ENCODE data around the gene YBEY. TPM values are rescaled to one million over a fixed set of nuclear protein-coding genes. Genes with fewer than 3 reads are reported as not detected.

Gene YBEY
- total and polyA plus RNA-seq, 2 of the 8 experiments (the other 6 are each of a cell fraction or from before 2014, with no cell fraction given): 26.9 to 31.9 TPM

- H2BK20ac ChIP-seq (ENCODE audit: low read length): no peak overlapping the region
- 93% methylated on average over 6 of the region's 6 CpGs; no CpG with 5 or more reads in 1 of the 2 experiments for WGBS, 2 experiments (ENCODE audit: extremely low coverage in 1 of 2, insufficient coverage in 1 of 2, insufficient read length in 1 of 2, insufficient replicate concordance in 2 of 2, low coverage in 1 of 2, low lambda C conversion rate in 2 of 2, missing lambda C conversion rate in 1 of 2)
- no peak overlapping the region for H2AFZ ChIP-seq (ENCODE audit: low read length)
- peaks cover 9 to 85% (median 49%) of the 10 kb centered on the region in 4 experiments for H3K36me3 ChIP-seq (ENCODE audit: control insufficient read depth in 2 of 4, insufficient read depth in 4 of 4, low read length in 3 of 4)
- H3K4me2 ChIP-seq (ENCODE audit: insufficient read depth in 1 of 2, low read depth in 2 of 2, low read length in 2 of 2): no peak overlapping the region
- H2BK12ac ChIP-seq (ENCODE audit: low read depth, low read length): no peak overlapping the region
- ChIA-PET CTCF (ENCODE audit: partially characterized antibody) (interaction anchor here (0.9 to 2.1 kb wide), 3 partner anchors 8 to 97 kb away, joined by 4 read pairs; no protein-coding TSS in a partner anchor), POLR2A (ENCODE audit: partially characterized antibody) (interaction anchor here (0.9 to 2.1 kb wide), 4 partner anchors 10 to 73 kb away, joined by 3 to 9 read pairs (median 6); no protein-coding TSS in a partner anchor)
- H3K23me2 ChIP-seq (ENCODE audit: low read depth, low read length): no peaks in the 10 kb centered on the region
- H2BK15ac ChIP-seq (ENCODE audit: low read length): no peak overlapping the region
- H3K9ac ChIP-seq (replicated peaks in 1 of 4; ENCODE audit: extremely low read depth in 1 of 4, low read depth in 3 of 4, low read length in 3 of 4): no peak overlapping the region
- H4K8ac ChIP-seq (ENCODE audit: extremely low read depth, insufficient read depth, low read length): no peak overlapping the region
- no peak overlapping the region for H4K91ac ChIP-seq (replicated peaks; ENCODE audit: insufficient read length, low read length)
- TF ChIP-seq TBP (IDR thresholded peaks at IDR 0.05; ENCODE audit: low read depth, low read length) (no peak), YY1 (IDR thresholded peaks at IDR 0.05; ENCODE audit: low read depth, low read length) (no peak), SUZ12 (IDR thresholded peaks at IDR 0.05; ENCODE audit: low read length) (no peak), POLR2AphosphoS5 (IDR thresholded peaks at IDR 0.05; ENCODE audit: low read depth, low read length) (no peak), NRF1 (IDR thresholded peaks at IDR 0.05; ENCODE audit: low read depth, low read length) (no peak), JUN (IDR thresholded peaks at IDR 0.05; ENCODE audit: low read depth, low read length) (no peak), SRF (IDR thresholded peaks at IDR 0.05; ENCODE audit: low read depth, low read length) (no peak), E2F6 (IDR thresholded peaks at IDR 0.05) (no peak), KDM1A (IDR thresholded peaks at IDR 0.05; ENCODE audit: borderline replicate concordance, low read length) (no peak), HDAC2 (IDR thresholded peaks at IDR 0.05; ENCODE audit: borderline replicate concordance in 1 of 2, low read depth in 2 of 2, low read length in 2 of 2) (no peak)
- peaks cover under 1 to 9% of the 10 kb centered on the region in 2 experiments for H4K20me1 ChIP-seq (replicated peaks in 1 of 2; ENCODE audit: control insufficient read depth in 1 of 2, insufficient read depth in 2 of 2, low read length in 2 of 2)
- no peak overlapping the region for H3K4me3 ChIP-seq (ENCODE audit: extremely low read depth in 1 of 4, insufficient read depth in 2 of 4, low read depth in 3 of 4, low read length in 4 of 4)
- no peak overlapping the region for H3K56ac ChIP-seq (replicated peaks; ENCODE audit: insufficient read length, low read depth, low read length)
- FAIRE-seq (no peak), DNase-seq (ENCODE audit: low read depth in 1 of 2, low spot score in 2 of 2) (no peak)
- H3K27me3 ChIP-seq (replicated peaks in 1 of 4; ENCODE audit: control insufficient read depth in 3 of 4, extremely low read depth in 1 of 4, insufficient read depth in 3 of 4, low read length in 3 of 4): no peaks in the 10 kb centered on the region
- H3K4me1 ChIP-seq (replicated peaks in 1 of 4; ENCODE audit: control insufficient read depth in 3 of 4, insufficient read depth in 4 of 4, low read length in 3 of 4): no peaks in the 10 kb centered on the region
- no peak overlapping the region for H3K23ac ChIP-seq (ENCODE audit: insufficient read length)
- H3K27ac ChIP-seq (ENCODE audit: low read depth, low read length): no peak overlapping the region
- no peak overlapping the region for H2BK120ac ChIP-seq (replicated peaks; ENCODE audit: low read depth, low read length)
- H3K18ac ChIP-seq (ENCODE audit: extremely low read depth, low read length): no peak overlapping the region
- H3K9me3 ChIP-seq (ENCODE audit: insufficient read depth in 2 of 2, low read depth in 1 of 2, low read length in 1 of 2): no peaks in the 10 kb centered on the region
- H3K79me1 ChIP-seq (ENCODE audit: low read depth, low read length): no peaks in the 10 kb centered on the region
- H3K14ac ChIP-seq (ENCODE audit: insufficient read length): no peak overlapping the region
- no peaks in the 10 kb centered on the region for H3K79me2 ChIP-seq (ENCODE audit: control insufficient read depth in 1 of 2, insufficient read depth in 2 of 2, low read length in 2 of 2)
- no peak overlapping the region for H4K5ac ChIP-seq (ENCODE audit: insufficient read length, low read depth, low read length)
- H2BK5ac ChIP-seq (ENCODE audit: low read depth, low read length): no peak overlapping the region
- no peak overlapping the region for H3K4ac ChIP-seq (replicated peaks; ENCODE audit: insufficient read length, low read depth, low read length)
- H2AK5ac ChIP-seq (ENCODE audit: low read depth, low read length): no peak overlapping the region
Observed at GRCh38 chr21:46250146-46250725, 35.9 kb upstream of the YBEY start.

Data from H1 (cell line).